Stimulated activated CD8-positive, alpha-beta memory T cell treated with anti-CD3 and anti-CD28 coated beads, Interleukin-7, amount 100 ng/mL, for 4 hours (primary cell): ENCODE measurements around the gene FAM234A.

Experiments used
- DNase-seq, 2 donors: peaks; one replicate each; pipeline ENCODE4 v3.0.0-alpha.2; 2020; ENCODE audit warnings: low read depth in 2 of 2

Gene FAM234A

GRCh38 chr16:280991-281659, 46.5 kb downstream of the FAM234A start:
- DNase-seq: no peak

GRCh38 chr16:281660-282255, 47.1 kb downstream of the FAM234A start:
- no peak for DNase-seq

- DNase-seq: no peak
Measured at GRCh38 chr16:282491-282890, 47.9 kb downstream of the FAM234A start.

GRCh38 chr16:283033-283805, 48.6 kb downstream of the FAM234A start, which contains the start of gene PDIA2:
Gene PDIA2, plus strand, starts transcription at chr16:283164. Its CDS starts 6 bp downstream, at chr16:283170.
- no peak for DNase-seq

GRCh38 chr16:284204-285120, 49.8 kb downstream of the FAM234A start:
- DNase-seq: no peak

- DNase-seq: no peak
Measured at GRCh38 chr16:285146-286055, 50.8 kb downstream of the FAM234A start.

GRCh38 chr16:286491-287297, 52.1 kb downstream of the FAM234A start:
- DNase-seq: no peak

GRCh38 chr16:287298-287811, 52.7 kb downstream of the FAM234A start:
- DNase-seq: no peak

GRCh38 chr16:287981-288920, 53.6 kb downstream of the FAM234A start:
- DNase-seq: no peak

GRCh38 chr16:289395-289997, 54.9 kb downstream of the FAM234A start:
- no peak for DNase-seq

GRCh38 chr16:290015-290680, 55.5 kb downstream of the FAM234A start:
- DNase-seq: no peak

GRCh38 chr16:290681-291405, 56.2 kb downstream of the FAM234A start:
- DNase-seq: no peak

GRCh38 chr16:291539-291938, 56.9 kb downstream of the FAM234A start:
- DNase-seq: no peak

GRCh38 chr16:293043-293775, 58.6 kb downstream of the FAM234A start:
- DNase-seq: no peak

- no peak for DNase-seq
Measured at GRCh38 chr16:296276-296675, 61.7 kb downstream of the FAM234A start.
